SK-N-SH (cell line): ENCODE data around the gene GPATCH1. TPM values are rescaled to one million over a fixed set of nuclear protein-coding genes. Genes with fewer than 3 reads are reported as not detected.

Source experiments
- CTCF ChIA-PET: fragments of 300-600, 350-600 bp; formaldehyde crosslinking; extraction: SDS; loops from one replicate; lab custom pipeline; 2021; lab: Yijun Ruan, JAX
- POLR2A ChIA-PET: fragments of 350-600 bp; sonication (Branson Sonifier 250); formaldehyde crosslinking; extraction: SDS; loops from one replicate; lab custom pipeline; 2020; ENCODE audit warnings: antibody characterized with exemption, inconsistent platforms; lab: Yijun Ruan, JAX
- DNase-seq: peaks from one replicate; pipeline ENCODE4 v3.0.0; 2012
- H2AFZ ChIP-seq: fragments of 200-600 bp; sonication (generic); 2 replicates; pipeline ENCODE4 v1.8.1; 2016; ENCODE audit warnings: antibody characterized with exemption, mild to moderate bottlenecking, low read depth
- H3F3A ChIP-seq: fragments of 200-600 bp; sonication (generic); replicated peaks from 2 replicates; pipeline ENCODE3; 2016; ENCODE audit warnings: antibody characterized with exemption, mild to moderate bottlenecking; ENCODE audit not compliant: insufficient read depth
- H3K27ac ChIP-seq, 2 experiments: fragments of 200-500 bp in 1 of 2; fragments of 200-600 bp in 1 of 2; sonication (Bioruptor generic) in 1 of 2; sonication (generic), shearing (Covaris generic) in 1 of 2; 2 replicates each; pipeline versions ENCODE4 v1.5.1 to v1.6.1; 2014 to 2016; ENCODE audit warnings: low read depth in 2 of 2, inconsistent platforms in 1 of 2, low read length in 1 of 2, mild to moderate bottlenecking in 1 of 2, mixed read lengths in 1 of 2
- H3K27me3 ChIP-seq: fragments of 200-600 bp; sonication (generic), shearing (Covaris generic); 2 replicates; pipeline ENCODE4 v1.6.1; 2016; ENCODE audit warnings: mixed run types; ENCODE audit not compliant: insufficient read depth
- H3K36me3 ChIP-seq, 2 experiments: fragments of 200-500 bp in 1 of 2; fragments of 200-600 bp in 1 of 2; sonication (Bioruptor generic) in 1 of 2; sonication (generic) in 1 of 2; replicated peaks in 1 of 2; 2 replicates each; pipeline versions ENCODE3 to v1.5.1; 2014 to 2016; ENCODE audit warnings: low read length in 1 of 2, mild to moderate bottlenecking in 1 of 2; ENCODE audit not compliant: insufficient read depth in 2 of 2, control insufficient read depth in 1 of 2
- H3K4me1 ChIP-seq, 2 experiments: fragments of 200-500 bp in 1 of 2; fragments of 200-600 bp in 1 of 2; sonication (Bioruptor generic) in 1 of 2; sonication (generic), shearing (Covaris generic) in 1 of 2; 2 replicates each; pipeline versions ENCODE4 v1.5.1 to v1.6.1; 2014 to 2016; ENCODE audit warnings: low read depth in 1 of 2, low read length in 1 of 2, mixed run types in 1 of 2; ENCODE audit not compliant: insufficient read depth in 2 of 2, control insufficient read depth in 1 of 2
- H3K4me2 ChIP-seq: fragments of 200-600 bp; sonication (generic), shearing (Covaris generic); 2 replicates; pipeline ENCODE4 v1.6.1; 2017; ENCODE audit warnings: mixed run types
- H3K4me3 ChIP-seq, 2 experiments: fragments of 200-500 bp in 1 of 2; fragments of 200-600 bp in 1 of 2; sonication (Bioruptor generic) in 1 of 2; sonication (generic), shearing (Covaris generic) in 1 of 2; 2 replicates each; pipeline versions ENCODE4 v1.5.1 to v1.8.1; 2014 to 2016; ENCODE audit warnings: low read depth in 2 of 2, inconsistent platforms in 1 of 2, low read length in 1 of 2, mild to moderate bottlenecking in 1 of 2, mixed read lengths in 1 of 2, moderate library complexity in 1 of 2
- H3K79me2 ChIP-seq: fragments of 200-600 bp; sonication (generic); 2 replicates; pipeline ENCODE4 v1.8.1; 2017; ENCODE audit warnings: mild to moderate bottlenecking; ENCODE audit not compliant: insufficient read depth
- H3K9ac ChIP-seq: fragments of 200-600 bp; sonication (generic); 2 replicates; pipeline ENCODE4 v1.6.1; 2017; ENCODE audit warnings: mixed run types
- H3K9me2 ChIP-seq: fragments of 200-600 bp; sonication (generic); 2 replicates; pipeline ENCODE4 v1.6.1; 2017; ENCODE audit warnings: mixed run types
- H3K9me3 ChIP-seq: fragments of 200-600 bp; sonication (generic); 2 replicates; pipeline ENCODE4 v1.6.1; 2017; ENCODE audit warnings: mixed run types, mild to moderate bottlenecking, moderate library complexity
- H4K20me1 ChIP-seq: fragments of 200-600 bp; sonication (generic); 2 replicates; pipeline ENCODE4 v1.6.1; 2017; ENCODE audit warnings: mild to moderate bottlenecking, mixed run types; ENCODE audit not compliant: insufficient read depth
- CTCF ChIP-seq: fragments of 200-600 bp; sonication (generic); IDR thresholded peaks from 2 replicates; pipeline ENCODE4 v1.6.1; 2017; ENCODE audit warnings: antibody characterized with exemption, mild to moderate bottlenecking, moderate library complexity
- ELF1 ChIP-seq: IDR thresholded peaks from 2 replicates; pipeline ENCODE4 v1.4.0; 2012
- EP300 ChIP-seq, 2 experiments: IDR thresholded peaks; 2 replicates each; pipeline versions ENCODE4 v1.4.0 to v1.6.1; 2012; ENCODE audit warnings: borderline replicate concordance in 1 of 2, low read depth in 1 of 2, low read length in 1 of 2
- GABPA ChIP-seq: IDR thresholded peaks from 2 replicates; pipeline ENCODE4 v1.4.0; 2012; ENCODE audit warnings: low read depth, mild to moderate bottlenecking
- JUND ChIP-seq: IDR thresholded peaks from 2 replicates; pipeline ENCODE4 v1.4.0; 2012
- NRF1 ChIP-seq: IDR thresholded peaks from 2 replicates; pipeline ENCODE4 v1.6.1; 2012; ENCODE audit warnings: low read depth, mild to moderate bottlenecking, low read length
- POLR2AphosphoS5 ChIP-seq: IDR thresholded peaks from 2 replicates; pipeline ENCODE4 v1.6.1; 2012; ENCODE audit warnings: low read depth, low read length
- RAD21 ChIP-seq: IDR thresholded peaks from 2 replicates; pipeline ENCODE4 v1.6.1; 2012; ENCODE audit warnings: mild to moderate bottlenecking, low read length
- SMC3 ChIP-seq: IDR thresholded peaks from 2 replicates; pipeline ENCODE4 v1.6.1; 2012; ENCODE audit warnings: low read depth, low read length, improper control_type of control experiment
- WGBS: methylation state at CpG from one replicate; pipeline ENCODE4 v1.1.6; 2017; ENCODE audit warnings: low lambda C conversion rate; 5-methylcytosine and 5-hydroxymethylcytosine counted together
- polyA plus RNA-seq, 3 experiments: library from polyadenylated mRNA; depleted of rRNA; stranded (reverse); fragments of >200 nt; gene quantifications; 2 replicates each; pipeline ENCODE4 v1.2.3, GENCODE V29; 2012

GPATCH1 gene
- polyA plus RNA-seq, 1 of the 3 experiments (the other 2 are of a cell fraction), result 5.9 TPM

DNA sequence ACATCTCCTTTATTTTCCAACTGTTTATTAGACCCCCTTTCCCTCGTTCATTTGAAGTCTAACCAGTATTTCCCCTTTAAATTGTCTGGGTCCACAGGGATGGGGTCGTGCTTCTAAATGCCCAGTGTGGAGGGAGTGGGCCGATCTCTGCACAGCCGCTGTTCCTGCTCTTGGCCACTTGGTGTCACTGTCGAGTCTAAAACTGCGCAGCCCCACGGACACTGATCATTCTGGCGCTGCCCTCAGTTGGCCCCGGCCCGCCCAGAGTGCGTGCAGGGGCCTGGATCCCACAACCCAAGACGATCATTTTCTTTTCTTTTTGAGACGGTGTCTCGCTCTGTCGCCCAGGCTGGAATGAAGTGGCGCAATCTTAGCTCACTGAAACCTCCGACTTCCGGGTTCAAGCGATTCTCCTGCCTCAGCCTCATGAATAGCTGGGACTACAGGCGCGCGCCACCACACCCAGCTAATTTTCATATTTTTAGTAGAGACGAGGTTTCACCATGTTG lies 63.0 kb downstream of the GPATCH1 start:
- Histone ChIP-seq H3K4me3 (peak overlapping the region in 1 of 2 experiments; percentile 16; a peak in 1 of 4 replicates), H3K27ac (no peak overlapping the region), H3K27me3 (no peaks in the 10 kb centered on the region), H3K4me2 (no peak overlapping the region), H3K4me1 (peaks cover 0 to 4% of the 10 kb centered on the region in 2 experiments; a peak in 1 of 4 replicates), H3F3A (no peaks in the 10 kb centered on the region), H3K9ac (no peak overlapping the region), H3K9me3 (no peaks in the 10 kb centered on the region), H3K36me3 (no peaks in the 10 kb centered on the region), H4K20me1 (no peaks in the 10 kb centered on the region), H3K79me2 (no peaks in the 10 kb centered on the region), H2AFZ (no peak overlapping the region; the same call in 1 of the 2 replicates), H3K9me2 (no peaks in the 10 kb centered on the region)
- peak; percentile 91 for TF ChIP-seq CTCF
- no peak for TF ChIP-seq GABPA
- TF ChIP-seq RAD21, result peak; percentile 90
- TF ChIP-seq SMC3, result peak; percentile 93
- TF ChIP-seq NRF1, result 0 out of 2 replicates have a peak, but pooled peaks have one; percentile 44
- WGBS, result 31% methylated on average over 23 of the region's 23 CpGs
- DNase-seq, result peak; percentile 88
- POLR2A ChIA-PET, result interaction anchor here (1.3 kb wide), 1 partner anchor 33 kb away, joined by 10 read pairs; no protein-coding TSS in a partner anchor
- CTCF ChIA-PET, result interaction anchor here (0.6 to 3.2 kb wide), 23 partner anchors 9 to 265 kb away, joined by 3 to 52 read pairs (median 5); no protein-coding TSS in a partner anchor

- no peaks in the 10 kb centered on the region for H3K4me1 ChIP-seq
- POLR2A ChIA-PET, result no interaction called here
- no peaks in the 10 kb centered on the region for H3K27me3 ChIP-seq
These were observed 65.2 kb downstream of the GPATCH1 start for GRCh38 chr19:33146209-33146608.

More at GRCh38 chr19:33146209-33146608, 65.2 kb downstream of the GPATCH1 start:
- no peaks in the 10 kb centered on the region for H3K79me2 ChIP-seq
- H3F3A ChIP-seq, result no peaks in the 10 kb centered on the region
- H3K9me3 ChIP-seq, result no peaks in the 10 kb centered on the region
- no peak overlapping the region for H3K4me2 ChIP-seq
- DNase-seq, result no peak
- TF ChIP-seq EP300 (IDR thresholded peaks at IDR 0.05; ENCODE audit: borderline replicate concordance in 1 of 2, low read depth in 1 of 2, low read length in 1 of 2) (no peak), POLR2AphosphoS5 (no peak), CTCF (no peak), ELF1 (no peak), JUND (no peak), RAD21 (no peak)
- TF ChIP-seq, all 33 proteins: peak for 0
- no peak overlapping the region for H3K9ac ChIP-seq
- no peaks in the 10 kb centered on the region for H3K9me2 ChIP-seq
- H4K20me1 ChIP-seq, result no peaks in the 10 kb centered on the region
- H3K36me3 ChIP-seq, result no peaks in the 10 kb centered on the region
- no peak overlapping the region for H3K27ac ChIP-seq
- no peak overlapping the region for H3K4me3 ChIP-seq
- no peak overlapping the region for H2AFZ ChIP-seq
- 93% methylated on average over 9 of the region's 9 CpGs for WGBS
- CTCF ChIA-PET, result interaction anchor here (2.2 to 3.2 kb wide), 2 partner anchors 22 to 39 kb away, joined by 10 to 52 read pairs; no protein-coding TSS in a partner anchor
